HUES48 (cell line): Measurements from ENCODE around the gene TARS2.
A peak's percentile ranks its signal among the peaks of the same experiment; 100 is the strongest.

Experiments
- H3K27ac ChIP-seq: one replicate; pipeline ENCODE4 v1.7.0; 2013; ENCODE audit warnings: low read depth, low read length, inconsistent platforms
- H3K27me3 ChIP-seq: 2 replicates; pipeline ENCODE4 v1.6.1; 2013; ENCODE audit warnings: mild to moderate bottlenecking, low read length; ENCODE audit not compliant: control insufficient read depth, insufficient read depth
- H3K36me3 ChIP-seq: 2 replicates; pipeline ENCODE4 v1.6.1; 2013; ENCODE audit warnings: low read length; ENCODE audit not compliant: control insufficient read depth, insufficient read depth
- H3K4me1 ChIP-seq: 2 replicates; pipeline ENCODE4 v1.6.1; 2013; ENCODE audit warnings: mild to moderate bottlenecking, low read length; ENCODE audit not compliant: control insufficient read depth, insufficient read depth
- H3K4me3 ChIP-seq: 2 replicates; pipeline ENCODE4 v1.5.1; 2013; ENCODE audit warnings: mild to moderate bottlenecking, low read depth, low read length
- H3K9ac ChIP-seq: 2 replicates; pipeline ENCODE4 v1.6.1; 2013; ENCODE audit warnings: mild to moderate bottlenecking, low read depth, low read length, moderate library complexity
- H3K9me3 ChIP-seq: 2 replicates; pipeline ENCODE4 v1.6.1; 2013; ENCODE audit warnings: low read length; ENCODE audit not compliant: control insufficient read depth, insufficient read depth

The TARS2 gene

GRCh38 chr1:150507912-150508864 lies 21.0 kb downstream of the TARS2 start, which contains the start of gene ECM1:
ECM1 (plus strand) TSS chr1:150508109; CDS start chr1:150508210, 101 bp downstream.
- Histone ChIP-seq H3K4me3 (no peak within 1 kb of the TSS), H3K9ac (no peak within 1 kb of the TSS)

GRCh38 chr1:150508982-150509381 lies 21.8 kb downstream of the TARS2 start:
- Histone ChIP-seq H3K4me3 (no peak overlapping the region), H3K27me3 (no peaks in the 10 kb centered on the region), H3K4me1 (no peaks in the 10 kb centered on the region), H3K9ac (no peak overlapping the region), H3K27ac (no peak overlapping the region), H3K9me3 (no peaks in the 10 kb centered on the region), H3K36me3 (peaks cover 33% of the 10 kb centered on the region)

More at GRCh38 chr1:150507912-150508864, 21.0 kb downstream of the TARS2 start, which contains the start of gene ECM1:
- Histone ChIP-seq H3K27ac (peak within 1 kb of the TSS; percentile 37), H3K4me1 (no peaks in the 10 kb centered on the region), H3K9me3 (no peaks in the 10 kb centered on the region), H3K36me3 (peaks cover 38% of the 10 kb centered on the region), H3K27me3 (no peaks in the 10 kb centered on the region)

GRCh38 chr1:150511551-150511950 lies 24.3 kb downstream of the TARS2 start:
- 0 out of 2 replicates have a peak, but pooled peaks cover 3% of the 10 kb centered on the region for H3K4me1 ChIP-seq
- H3K4me3 ChIP-seq: no peak overlapping the region
- H3K9me3 ChIP-seq: no peaks in the 10 kb centered on the region
- H3K36me3 ChIP-seq: peaks cover 8% of the 10 kb centered on the region
- no peaks in the 10 kb centered on the region for H3K27me3 ChIP-seq
- no peak overlapping the region for H3K27ac ChIP-seq
- no peak overlapping the region for H3K9ac ChIP-seq

- Histone ChIP-seq H3K36me3 (peaks cover 3% of the 10 kb centered on the region; the same call in 1 of the 2 replicates), H3K27me3 (no peaks in the 10 kb centered on the region), H3K4me3 (no peak overlapping the region), H3K27ac (no peak overlapping the region), H3K9ac (no peak overlapping the region), H3K9me3 (no peaks in the 10 kb centered on the region), H3K4me1 (0 out of 2 replicates have a peak, but pooled peaks cover 5% of the 10 kb centered on the region)
Observed at GRCh38 chr1:150511985-150512660, 24.9 kb downstream of the TARS2 start.

- Histone ChIP-seq H3K27ac (no peak overlapping the region), H3K36me3 (no peaks in the 10 kb centered on the region), H3K27me3 (no peaks in the 10 kb centered on the region), H3K4me3 (no peak overlapping the region), H3K9ac (no peak overlapping the region), H3K4me1 (0 out of 2 replicates have a peak, but pooled peaks cover 5% of the 10 kb centered on the region), H3K9me3 (no peaks in the 10 kb centered on the region)
Observed at GRCh38 chr1:150512846-150513245, 25.6 kb downstream of the TARS2 start.

- no peaks in the 10 kb centered on the region for H3K36me3 ChIP-seq
- H3K4me1 ChIP-seq: 0 out of 2 replicates have a peak, but pooled peaks cover 5% of the 10 kb centered on the region
- no peak overlapping the region for H3K4me3 ChIP-seq
- no peak overlapping the region for H3K27ac ChIP-seq
- no peak overlapping the region for H3K9ac ChIP-seq
- no peaks in the 10 kb centered on the region for H3K9me3 ChIP-seq
- no peaks in the 10 kb centered on the region for H3K27me3 ChIP-seq
Observed at GRCh38 chr1:150513351-150513791, 26.2 kb downstream of the TARS2 start.

GRCh38 chr1:150514260-150514659 lies 27.0 kb downstream of the TARS2 start:
- no peak overlapping the region for H3K9ac ChIP-seq
- H3K27ac ChIP-seq: no peak overlapping the region
- H3K4me1 ChIP-seq: 0 out of 2 replicates have a peak, but pooled peaks cover 5% of the 10 kb centered on the region
- H3K36me3 ChIP-seq: no peaks in the 10 kb centered on the region
- no peaks in the 10 kb centered on the region for H3K27me3 ChIP-seq
- no peak overlapping the region for H3K4me3 ChIP-seq
- H3K9me3 ChIP-seq: no peaks in the 10 kb centered on the region

- 0 out of 2 replicates have a peak, but pooled peaks cover 5% of the 10 kb centered on the region for H3K4me1 ChIP-seq
Observed at GRCh38 chr1:150514913-150515327, 27.7 kb downstream of the TARS2 start.

GRCh38 chr1:150515328-150516049 lies 28.3 kb downstream of the TARS2 start, which contains the start of gene FALEC:
FALEC (plus strand) TSS chr1:150515752.
- H3K4me1 ChIP-seq: 0 out of 2 replicates have a peak, but pooled peaks cover 5% of the 10 kb centered on the region
- H3K27ac ChIP-seq: peak within 1 kb of the TSS; percentile 75
- H3K36me3 ChIP-seq: no peaks in the 10 kb centered on the region
- H3K27me3 ChIP-seq: no peaks in the 10 kb centered on the region
- peak within 1 kb of the TSS; percentile 87 for H3K4me3 ChIP-seq
- H3K9ac ChIP-seq: peak within 1 kb of the TSS; percentile 59
- H3K9me3 ChIP-seq: no peaks in the 10 kb centered on the region

More at GRCh38 chr1:150514913-150515327, 27.7 kb downstream of the TARS2 start:
- Histone ChIP-seq H3K9ac (peak overlapping the region; percentile 50), H3K36me3 (no peaks in the 10 kb centered on the region), H3K9me3 (no peaks in the 10 kb centered on the region), H3K27ac (peak overlapping the region; percentile 75), H3K4me3 (peak overlapping the region; percentile 87), H3K27me3 (no peaks in the 10 kb centered on the region)

GRCh38 chr1:150516050-150516591 lies 28.9 kb downstream of the TARS2 start:
- peak overlapping the region; percentile 22 for H3K27ac ChIP-seq
- 0 out of 2 replicates have a peak, but pooled peaks cover 5% of the 10 kb centered on the region for H3K4me1 ChIP-seq

More at GRCh38 chr1:150516050-150516591, 28.9 kb downstream of the TARS2 start:
- Histone ChIP-seq H3K27me3 (no peaks in the 10 kb centered on the region), H3K9me3 (no peaks in the 10 kb centered on the region), H3K9ac (0 out of 2 replicates have a peak overlapping the region, but pooled peaks have one; percentile 3), H3K4me3 (peak overlapping the region; percentile 87), H3K36me3 (no peaks in the 10 kb centered on the region)
